Measurements from ENCODE around the gene U2AF2.

U2AF2 gene

GRCh38 chr19:55675661-55676354 is 21.0 kb downstream of the U2AF2 start:
- no peak for DNase-seq

- no peak for DNase-seq
Observed at GRCh38 chr19:55676383-55676782, 21.5 kb downstream of the U2AF2 start.

- no peak for DNase-seq
Observed at GRCh38 chr19:55676889-55677505, 22.2 kb downstream of the U2AF2 start.

- no peak for DNase-seq
Observed at GRCh38 chr19:55677572-55678028, 22.8 kb downstream of the U2AF2 start.

GRCh38 chr19:55678121-55678671 is 23.4 kb downstream of the U2AF2 start:
- DNase-seq = peak in 7 of 14 donors; percentile 3 to 44 (median 25)

- DNase-seq = no peak
Observed at GRCh38 chr19:55679343-55680257, 24.8 kb downstream of the U2AF2 start.

GRCh38 chr19:55680339-55681130 is 25.7 kb downstream of the U2AF2 start:
- DNase-seq = no peak

GRCh38 chr19:55681131-55682092 is 26.6 kb downstream of the U2AF2 start:
- no peak for DNase-seq

GRCh38 chr19:55683449-55684261 is 28.8 kb downstream of the U2AF2 start:
- no peak for DNase-seq

GRCh38 chr19:55684946-55685681 is 30.3 kb downstream of the U2AF2 start:
- DNase-seq = no peak

- no peak for DNase-seq
Observed at GRCh38 chr19:55685776-55686175, 30.9 kb downstream of the U2AF2 start.

GRCh38 chr19:55686311-55687050 is 31.6 kb downstream of the U2AF2 start:
- DNase-seq = no peak

- no peak for DNase-seq
Observed at GRCh38 chr19:55687281-55688201, 32.7 kb downstream of the U2AF2 start.

GRCh38 chr19:55688422-55689218 is 33.8 kb downstream of the U2AF2 start:
- no peak for DNase-seq

GRCh38 chr19:55689411-55690108 is 34.7 kb downstream of the U2AF2 start:
- DNase-seq = no peak

Data from C1 segment of cervical spinal cord (tissue), 14 donors.